Measurements from ENCODE around the gene OSBPL10.

The OSBPL10 gene

GRCh38 chr3:31959951-31960792 lies 20.9 kb downstream of the OSBPL10 start:
- no peak for DNase-seq (ENCODE audit: low spot score)

- no peak for DNase-seq (ENCODE audit: low spot score)
Observed at GRCh38 chr3:31959251-31959650, 21.8 kb downstream of the OSBPL10 start.

GRCh38 chr3:31958701-31959152 lies 22.3 kb downstream of the OSBPL10 start:
- DNase-seq (ENCODE audit: low spot score): no peak

GRCh38 chr3:31957106-31957505 lies 24.0 kb downstream of the OSBPL10 start:
- no peak for DNase-seq (ENCODE audit: low spot score)

- no peak for DNase-seq (ENCODE audit: low spot score)
Observed at GRCh38 chr3:31955581-31955980, 25.5 kb downstream of the OSBPL10 start.

GRCh38 chr3:31953636-31954035 lies 27.4 kb downstream of the OSBPL10 start:
- DNase-seq (ENCODE audit: low spot score): no peak

- DNase-seq (ENCODE audit: low spot score): no peak
Observed at GRCh38 chr3:31953091-31953490, 28.0 kb downstream of the OSBPL10 start.

- DNase-seq (ENCODE audit: low spot score): no peak
Observed at GRCh38 chr3:31952205-31952604, 28.9 kb downstream of the OSBPL10 start.

- DNase-seq (ENCODE audit: low spot score): no peak
Observed at GRCh38 chr3:31948280-31948679, 32.8 kb downstream of the OSBPL10 start.

- no peak for DNase-seq (ENCODE audit: low spot score)
Observed at GRCh38 chr3:31947671-31948091, 33.4 kb downstream of the OSBPL10 start.

- no peak for DNase-seq (ENCODE audit: low spot score)
Observed at GRCh38 chr3:31947162-31947561, 33.9 kb downstream of the OSBPL10 start.

- no peak for DNase-seq (ENCODE audit: low spot score)
Observed at GRCh38 chr3:31946484-31947081, 34.5 kb downstream of the OSBPL10 start.

- DNase-seq (ENCODE audit: low spot score): no peak
Observed at GRCh38 chr3:31945738-31946052, 35.4 kb downstream of the OSBPL10 start.

GRCh38 chr3:31943041-31943440 lies 38.0 kb downstream of the OSBPL10 start:
- DNase-seq (ENCODE audit: low spot score): no peak

- no peak for DNase-seq (ENCODE audit: low spot score)
Observed at GRCh38 chr3:31942446-31942845, 38.6 kb downstream of the OSBPL10 start.

GRCh38 chr3:31937225-31937624 lies 43.8 kb downstream of the OSBPL10 start:
- no peak for DNase-seq (ENCODE audit: low spot score)

GRCh38 chr3:31936420-31937060 lies 44.5 kb downstream of the OSBPL10 start:
- no peak for DNase-seq (ENCODE audit: low spot score)

- DNase-seq (ENCODE audit: low spot score): no peak
Observed at GRCh38 chr3:31934866-31935265, 46.2 kb downstream of the OSBPL10 start.

- DNase-seq (ENCODE audit: low spot score): no peak
Observed at GRCh38 chr3:31934018-31934417, 47.0 kb downstream of the OSBPL10 start.

GRCh38 chr3:31932990-31933389 lies 48.1 kb downstream of the OSBPL10 start:
- no peak for DNase-seq (ENCODE audit: low spot score)

- DNase-seq (ENCODE audit: low spot score): no peak
Observed at GRCh38 chr3:31929826-31930502, 51.1 kb downstream of the OSBPL10 start.

GRCh38 chr3:31927811-31928210 lies 53.3 kb downstream of the OSBPL10 start:
- DNase-seq (ENCODE audit: low spot score): no peak

- no peak for DNase-seq (ENCODE audit: low spot score)
Observed at GRCh38 chr3:31926543-31926942, 54.5 kb downstream of the OSBPL10 start.
